ENCODE results near the gene GNPTG.

Gene GNPTG

DNA sequence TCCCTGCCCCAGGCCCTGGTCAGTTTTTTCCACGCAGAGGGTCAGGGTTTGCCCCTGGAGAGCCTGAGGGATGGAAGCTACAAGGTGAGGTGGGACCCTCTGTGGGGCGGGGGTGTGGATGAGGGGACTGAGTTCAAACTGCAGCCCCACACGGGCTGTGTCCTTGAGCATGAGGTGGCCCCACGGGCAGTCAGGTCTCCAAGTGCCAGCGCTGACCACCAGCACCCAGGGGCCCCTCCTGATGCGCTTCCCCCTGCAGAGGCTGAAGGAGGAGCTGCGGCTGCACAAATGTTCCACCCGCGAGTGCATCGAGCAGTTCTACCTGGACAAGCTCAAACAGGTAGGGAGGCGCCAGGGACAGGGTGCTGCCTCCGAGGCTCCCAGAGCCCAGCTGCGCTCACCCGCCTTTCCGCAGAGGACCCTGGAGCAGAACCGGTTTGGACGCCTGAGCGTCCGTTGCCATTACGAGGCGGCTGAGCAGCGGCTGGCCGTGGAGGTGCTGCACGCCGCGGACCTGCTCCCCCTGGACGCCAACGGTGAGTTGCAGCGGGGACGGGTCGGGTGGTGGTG, 4.4 kb upstream of the GNPTG start:
- no peak for DNase-seq (ENCODE audit: low read depth)

DNA sequence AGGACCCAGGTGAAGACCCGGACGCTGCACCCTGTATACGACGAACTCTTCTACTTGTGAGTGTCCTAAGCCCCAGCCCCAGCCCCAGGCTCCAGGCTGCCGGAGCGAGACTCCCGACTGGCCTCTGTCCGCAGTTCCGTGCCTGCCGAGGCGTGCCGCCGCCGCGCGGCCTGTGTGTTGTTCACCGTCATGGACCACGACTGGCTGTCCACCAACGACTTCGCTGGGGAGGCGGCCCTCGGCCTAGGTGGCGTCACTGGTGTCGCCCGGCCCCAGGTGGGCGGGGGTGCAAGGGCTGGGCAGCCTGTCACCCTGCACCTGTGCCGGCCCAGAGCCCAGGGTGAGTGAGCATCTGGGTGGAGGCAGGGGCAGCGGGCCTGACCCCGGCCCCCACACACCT, 3.8 kb upstream of the GNPTG start:
- DNase-seq (ENCODE audit: low read depth), result no peak

GRCh38 chr16:1348441-1348840, 3.3 kb upstream of the GNPTG start:
- no peak for DNase-seq (ENCODE audit: low read depth)

DNA sequence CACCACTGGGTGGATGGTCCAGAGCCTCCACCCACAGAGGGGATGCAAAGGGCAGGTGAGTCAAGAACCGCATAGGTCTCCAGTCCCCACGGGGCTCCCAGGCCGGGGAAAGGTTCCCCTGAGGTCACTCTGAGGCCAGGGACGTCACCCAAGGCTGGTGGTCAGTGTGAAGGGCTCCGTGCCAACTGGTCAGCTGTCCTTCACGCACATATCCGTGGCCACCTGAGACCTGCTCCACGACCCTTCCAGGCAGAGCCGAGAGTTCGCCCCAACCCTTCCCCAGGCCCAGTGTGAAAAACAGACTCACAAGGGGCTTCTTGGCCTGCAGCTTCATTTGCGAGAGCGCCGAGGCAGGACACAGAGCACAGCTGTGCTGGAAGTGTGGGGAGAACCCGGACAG, 2.8 kb upstream of the GNPTG start:
- no peak for DNase-seq (ENCODE audit: low read depth)

DNA sequence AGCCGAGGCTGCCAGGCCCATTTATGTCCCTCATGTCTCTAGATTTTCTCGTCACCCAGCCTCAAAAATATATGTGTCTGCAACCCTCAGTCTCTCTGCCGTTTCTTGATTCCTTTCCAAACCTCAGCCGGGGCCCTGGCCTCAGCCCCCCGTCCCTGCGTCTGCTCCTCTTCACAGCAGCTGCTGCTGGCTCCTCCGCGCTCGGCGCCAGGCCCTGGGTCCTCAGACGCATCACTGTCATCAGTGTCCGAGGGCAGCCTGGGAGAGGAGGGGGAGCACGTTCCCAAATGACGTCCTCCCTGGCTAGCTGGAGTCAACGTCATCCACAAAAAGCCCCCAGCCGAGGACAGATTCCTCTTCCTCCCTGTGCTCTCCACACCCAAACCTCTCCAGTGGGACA, 2.4 kb upstream of the GNPTG start:
- no peak for DNase-seq (ENCODE audit: low read depth)

- DNase-seq (ENCODE audit: low read depth), result no peak
These were observed 1.8 kb upstream of the GNPTG start for GRCh38 chr16:1349951-1350350.

DNA sequence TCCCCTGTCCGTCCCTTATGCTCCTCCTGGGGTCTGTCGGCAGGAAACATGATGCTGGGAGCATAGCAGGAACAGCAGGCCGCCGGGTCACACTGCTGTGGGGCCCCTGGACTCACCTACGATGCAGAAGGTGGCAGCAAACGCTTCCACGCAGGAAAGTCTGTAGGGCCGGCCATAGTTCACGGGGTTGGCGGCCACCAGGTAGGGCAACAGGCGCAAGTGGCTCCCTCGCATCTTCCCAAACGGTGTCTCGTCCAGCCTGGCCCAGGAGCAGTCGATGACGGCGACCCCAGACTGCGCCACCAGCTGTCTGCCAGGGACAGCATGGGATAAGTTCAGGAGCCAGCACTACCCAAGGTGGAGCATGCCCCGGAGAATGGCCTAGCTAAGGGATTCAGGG, 1.0 kb upstream of the GNPTG start:
- DNase-seq (ENCODE audit: low read depth), result no peak

GRCh38 chr16:1351215-1351581, 533 bp upstream of the GNPTG start:
- no peak for DNase-seq (ENCODE audit: low read depth)

GRCh38 chr16:1354815-1355540, 3.2 kb downstream of the GNPTG start:
- DNase-seq (ENCODE audit: low read depth), result no peak

DNA sequence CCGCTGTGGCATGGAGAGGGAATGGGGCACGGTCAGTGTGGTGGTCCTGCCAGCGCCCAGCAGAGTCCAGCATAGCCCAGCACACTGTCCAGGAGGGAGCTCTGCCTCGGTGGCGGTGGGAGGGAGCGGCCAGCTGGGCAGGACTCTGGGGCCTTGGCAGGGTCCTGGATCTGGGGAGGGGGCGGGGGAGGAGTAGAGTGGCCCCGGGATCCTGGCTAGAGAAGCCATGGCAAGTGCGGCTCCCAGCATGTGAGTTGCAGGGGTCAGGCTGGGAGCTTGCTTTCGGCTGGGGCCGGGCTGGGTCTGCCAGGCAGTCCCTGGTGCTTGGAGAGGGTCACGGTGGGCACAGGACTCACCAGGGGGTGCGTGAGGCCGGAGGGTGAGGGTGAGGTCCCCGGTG, 3.9 kb downstream of the GNPTG start:
- DNase-seq (ENCODE audit: low read depth), result no peak

- DNase-seq (ENCODE audit: low read depth), result no peak
These were observed 4.5 kb downstream of the GNPTG start for GRCh38 chr16:1356061-1356900.

GRCh38 chr16:1357906-1358566, 6.3 kb downstream of the GNPTG start:
- no peak for DNase-seq (ENCODE audit: low read depth)

- no peak for DNase-seq (ENCODE audit: low read depth)
These were observed 10.1 kb downstream of the GNPTG start for GRCh38 chr16:1361685-1362360.

- DNase-seq (ENCODE audit: low read depth), result no peak
These were observed 11.1 kb downstream of the GNPTG start for GRCh38 chr16:1362807-1363206.

DNA sequence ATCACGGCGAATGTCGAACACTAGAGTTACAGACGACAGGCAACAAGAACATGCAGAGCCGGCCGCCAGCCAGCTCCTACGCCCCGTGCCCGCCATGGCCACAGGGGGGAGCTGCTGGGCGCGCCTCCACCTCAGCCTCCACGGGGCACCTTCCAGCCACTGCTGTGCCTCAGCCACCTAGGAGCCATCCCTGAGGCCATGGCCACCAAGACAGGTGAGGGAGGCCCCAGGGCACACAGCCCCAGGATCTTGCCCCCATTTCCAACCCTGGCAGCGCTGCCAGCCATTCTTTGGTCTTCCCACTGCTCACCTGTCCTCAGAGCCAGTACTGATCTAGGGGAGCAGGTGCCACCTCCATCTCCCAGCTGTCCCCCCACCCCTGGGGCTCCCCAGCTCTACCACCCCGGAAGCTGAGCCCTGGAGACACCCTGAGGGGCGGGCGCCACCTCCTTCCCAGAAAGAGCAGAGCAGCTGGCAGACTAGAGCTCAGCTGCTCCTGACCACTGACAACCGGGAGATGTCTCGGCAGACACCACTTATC, 11.8 kb downstream of the GNPTG start:
- peak; percentile 40 for DNase-seq (ENCODE audit: low read depth)

DNA sequence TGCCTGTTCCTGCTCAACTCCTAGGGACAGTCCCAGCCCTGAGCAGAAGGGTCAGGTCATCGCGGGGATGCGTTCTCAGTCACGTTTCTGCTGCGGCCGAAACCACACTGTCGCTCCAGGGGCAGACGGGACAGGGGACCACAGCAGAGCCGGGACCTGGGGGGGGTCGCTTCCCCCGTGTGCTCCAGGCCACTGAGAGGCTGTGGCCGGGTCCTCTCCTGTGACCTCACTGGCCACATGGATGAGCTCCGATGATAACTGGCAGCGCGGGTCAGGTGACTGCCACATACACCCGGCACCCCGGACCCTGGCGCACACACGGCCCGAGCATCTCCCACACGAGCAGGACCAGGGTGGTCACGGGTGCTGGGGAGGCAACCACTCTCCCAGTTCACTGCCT, 12.8 kb downstream of the GNPTG start:
- DNase-seq (ENCODE audit: low read depth), result no peak

- DNase-seq (ENCODE audit: low read depth), result no peak
These were observed 14.5 kb downstream of the GNPTG start for GRCh38 chr16:1366060-1366711.

DNA sequence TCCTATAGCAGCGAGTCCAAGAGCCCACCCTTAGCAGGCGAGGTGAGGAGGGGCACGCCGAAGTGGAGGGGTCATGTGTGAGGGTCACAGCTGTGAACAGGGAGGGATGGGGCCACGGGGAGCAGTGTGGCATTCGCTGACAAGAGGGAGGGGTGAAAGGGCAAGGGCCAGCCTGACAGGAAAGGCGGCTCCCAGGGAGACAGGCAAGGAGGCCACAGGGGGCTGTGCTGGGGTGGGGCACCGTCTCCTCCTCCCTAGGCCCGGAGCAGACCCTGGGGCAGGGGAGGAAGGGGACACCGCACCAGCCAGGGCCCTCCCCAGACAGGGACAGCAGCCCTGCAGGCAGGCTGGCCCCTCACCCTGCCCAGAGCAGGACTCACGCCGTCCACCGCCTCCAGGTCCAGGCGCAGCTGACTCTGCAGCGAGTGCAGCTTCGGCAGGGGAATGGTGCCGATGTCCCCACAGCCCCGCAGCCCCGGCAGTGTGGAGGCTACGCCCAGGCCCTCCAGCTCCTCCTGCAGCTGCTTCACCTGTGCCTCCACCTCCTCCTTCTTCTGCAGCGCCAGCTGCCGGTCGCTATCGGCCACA, 15.1 kb downstream of the GNPTG start:
- no peak for DNase-seq (ENCODE audit: low read depth)

DNA sequence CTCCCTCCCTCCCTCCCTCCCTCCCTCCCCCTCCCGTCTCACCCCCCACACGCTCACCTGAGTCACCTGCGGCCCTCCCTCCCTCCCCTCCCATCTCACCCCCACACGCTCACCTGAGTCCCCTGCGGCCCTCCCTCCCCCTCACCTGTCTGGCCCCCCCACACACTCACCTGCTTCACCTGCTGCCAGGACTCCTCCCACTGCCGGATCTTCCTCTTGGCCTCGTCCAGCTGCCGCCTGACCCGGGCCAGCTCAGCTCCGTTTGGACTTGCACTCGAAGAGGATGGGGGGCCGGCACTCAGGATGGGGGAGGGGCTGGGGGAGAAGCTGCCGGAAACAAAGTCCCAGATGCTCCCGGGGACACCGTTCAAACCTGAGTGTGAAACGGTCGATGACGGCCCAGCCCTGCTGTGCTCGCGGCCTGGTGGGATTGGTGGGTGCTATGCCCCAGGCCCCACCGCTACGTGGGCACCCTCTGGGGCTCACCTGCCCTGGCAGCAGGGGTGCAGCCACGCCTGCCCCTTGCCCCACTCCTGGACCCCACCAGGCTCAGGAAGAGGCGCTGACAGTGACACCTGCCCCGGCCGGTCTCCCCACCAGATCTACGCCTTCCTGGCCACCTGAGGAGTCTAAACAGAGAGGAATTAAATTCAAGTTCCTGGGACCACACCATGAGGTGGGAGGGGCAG, 15.9 kb downstream of the GNPTG start:
- no peak for DNase-seq (ENCODE audit: low read depth)
